Thyroid gland (tissue), 4 donors: ENCODE data around the gene CCDC152.

Experiments used
- CTCF ChIP-seq, 6 experiments: fragments of 200-600 bp in 3 of 6; fragments of 450-650 bp in 3 of 6; sonication (generic) in 3 of 6; IDR thresholded peaks; one replicate each; pipeline ENCODE4 v1.5.1; 2016 to 2019; ENCODE audit warnings: antibody characterized with exemption in 6 of 6, mild to moderate bottlenecking in 2 of 6, inconsistent platforms in 1 of 6, moderate library complexity in 1 of 6
- POLR2A ChIP-seq, 2 donors: fragments of 450-650 bp; IDR thresholded peaks; one replicate each; pipeline ENCODE4 v1.6.1; 2017; ENCODE audit warnings: antibody characterized with exemption in 2 of 2, mild to moderate bottlenecking in 2 of 2, moderate library complexity in 1 of 2

DNA sequence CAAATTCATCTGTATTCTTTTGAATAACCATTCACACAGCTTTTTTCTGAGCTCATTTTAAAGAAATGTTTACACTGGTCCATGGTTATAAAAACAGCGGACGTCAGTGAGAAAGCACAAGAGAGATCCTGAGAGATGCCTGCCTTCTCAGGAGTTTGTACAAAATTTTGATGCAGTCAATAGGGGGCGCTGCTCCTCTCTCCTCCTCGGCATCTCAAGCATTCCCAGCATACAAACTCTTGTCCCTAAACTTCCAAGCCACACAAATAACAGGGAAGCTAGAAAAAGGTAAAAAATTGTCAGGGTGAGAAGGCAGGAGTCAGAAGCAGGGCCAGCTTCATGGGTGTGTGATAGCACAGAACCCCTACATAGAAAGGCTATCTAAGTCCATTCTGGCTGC lies 11.2 kb upstream of the CCDC152 start:
- TF ChIP-seq POLR2A (IDR thresholded peaks at IDR 0.05) (no peak), CTCF (IDR thresholded peaks at IDR 0.05) (peak in 1 of 6 experiments; percentile 12)
